Trophoblast cell (in vitro differentiated cells and primary cell): ENCODE measurements around the gene KRTAP10-9.
"Not testable (repeated sequence)": the region's sequence is repeated elsewhere in the genome, so short reads cannot be mapped to it uniquely, and the experiment has no call there.

Experiments used
- DNase-seq, 2 donors: peaks; one replicate each; pipeline ENCODE4 v3.0.0-alpha.2; 2016
- H2AFZ ChIP-seq: 2 replicates; pipeline ENCODE4 v1.6.1; 2013; ENCODE audit warnings: low read length, moderate library complexity, mild to moderate bottlenecking; ENCODE audit not compliant: insufficient read depth, poor library complexity
- H2AK5ac ChIP-seq: 2 replicates; pipeline ENCODE4 v1.6.1; 2013; ENCODE audit warnings: mild to moderate bottlenecking, low read length
- H2BK120ac ChIP-seq: 2 replicates; pipeline ENCODE4 v1.6.1; 2013; ENCODE audit warnings: low read length, mild to moderate bottlenecking, moderate library complexity; ENCODE audit not compliant: insufficient read depth, poor library complexity
- H2BK12ac ChIP-seq: 2 replicates; pipeline ENCODE4 v1.6.1; 2013; ENCODE audit warnings: mild to moderate bottlenecking, low read length, moderate library complexity
- H2BK5ac ChIP-seq: 2 replicates; pipeline ENCODE4 v1.6.1; 2013; ENCODE audit warnings: low read length, low read depth, moderate library complexity, mild to moderate bottlenecking; ENCODE audit not compliant: poor library complexity
- H3K14ac ChIP-seq: 2 replicates; pipeline ENCODE4 v1.6.1; 2013; ENCODE audit warnings: mild to moderate bottlenecking, low read length
- H3K18ac ChIP-seq: 2 replicates; pipeline ENCODE4 v1.6.1; 2013; ENCODE audit warnings: mild to moderate bottlenecking, low read length
- H3K23ac ChIP-seq: 2 replicates; pipeline ENCODE4 v1.6.1; 2013; ENCODE audit warnings: low read length
- H3K27ac ChIP-seq: 2 replicates; pipeline ENCODE4 v1.5.1; 2013; ENCODE audit warnings: low read depth, mild to moderate bottlenecking, inconsistent platforms, low read length, moderate library complexity
- H3K27me3 ChIP-seq: 2 replicates; pipeline ENCODE4 v1.6.1; 2013; ENCODE audit warnings: inconsistent platforms, mild to moderate bottlenecking, low read length, moderate library complexity; ENCODE audit not compliant: insufficient read depth
- H3K36me3 ChIP-seq, 2 experiments: 1 replicate in 1 of 2; 2 replicates in 1 of 2; pipeline ENCODE4 v1.6.1; 2013; ENCODE audit warnings: low read length in 2 of 2, mild to moderate bottlenecking in 2 of 2, moderate library complexity in 1 of 2; ENCODE audit not compliant: insufficient read depth in 2 of 2, control insufficient read depth in 1 of 2
- H3K4ac ChIP-seq: 2 replicates; pipeline ENCODE4 v1.6.1; 2013; ENCODE audit warnings: low read depth, mild to moderate bottlenecking, low read length, moderate library complexity
- H3K4me1 ChIP-seq, 2 experiments: 1 replicate in 1 of 2; 2 replicates in 1 of 2; pipeline ENCODE4 v1.6.1; 2013; ENCODE audit warnings: low read length in 2 of 2, mild to moderate bottlenecking in 2 of 2, moderate library complexity in 1 of 2; ENCODE audit not compliant: insufficient read depth in 2 of 2, control insufficient read depth in 1 of 2
- H3K4me2 ChIP-seq: 2 replicates; pipeline ENCODE4 v1.6.1; 2013; ENCODE audit warnings: inconsistent platforms, mild to moderate bottlenecking, low read length, moderate library complexity
- H3K4me3 ChIP-seq: 2 replicates; pipeline ENCODE4 v1.5.1; 2013; ENCODE audit warnings: mild to moderate bottlenecking, low read depth, low read length, inconsistent platforms
- H3K79me1 ChIP-seq: one replicate; pipeline ENCODE4 v1.6.1; 2013; ENCODE audit warnings: low read length
- H3K79me2 ChIP-seq: 2 replicates; pipeline ENCODE4 v1.6.1; 2013; ENCODE audit warnings: low read length, mild to moderate bottlenecking; ENCODE audit not compliant: control insufficient read depth, insufficient read depth, poor library complexity
- H3K9ac ChIP-seq: 2 replicates; pipeline ENCODE4 v1.6.1; 2013; ENCODE audit warnings: mild to moderate bottlenecking, low read length
- H3K9me3 ChIP-seq: 2 replicates; pipeline ENCODE4 v1.6.1; 2013; ENCODE audit warnings: low read depth, mild to moderate bottlenecking, control low read depth, inconsistent platforms, low read length; ENCODE audit not compliant: insufficient read depth
- H4K12ac ChIP-seq: 2 replicates; pipeline ENCODE4 v1.6.1; 2013; ENCODE audit warnings: low read depth, mild to moderate bottlenecking, low read length, moderate library complexity
- H4K8ac ChIP-seq: 2 replicates; pipeline ENCODE4 v1.6.1; 2013; ENCODE audit warnings: low read depth, mild to moderate bottlenecking, low read length, moderate library complexity
- H4K91ac ChIP-seq: one replicate; pipeline ENCODE4 v1.6.1; 2013; ENCODE audit warnings: low read depth, mild to moderate bottlenecking, low read length, moderate library complexity
- WGBS: extraction: QIAGEN DNeasy Blood & Tissue Kit; methylation state at CpG from one replicate; pipeline ENCODE4 v1.1.7; 2013; ENCODE audit warnings: missing lambda C conversion rate; ENCODE audit not compliant: insufficient read length, insufficient coverage; ENCODE audit errors: extremely low coverage; 5-methylcytosine and 5-hydroxymethylcytosine counted together

KRTAP10-9 gene

DNA sequence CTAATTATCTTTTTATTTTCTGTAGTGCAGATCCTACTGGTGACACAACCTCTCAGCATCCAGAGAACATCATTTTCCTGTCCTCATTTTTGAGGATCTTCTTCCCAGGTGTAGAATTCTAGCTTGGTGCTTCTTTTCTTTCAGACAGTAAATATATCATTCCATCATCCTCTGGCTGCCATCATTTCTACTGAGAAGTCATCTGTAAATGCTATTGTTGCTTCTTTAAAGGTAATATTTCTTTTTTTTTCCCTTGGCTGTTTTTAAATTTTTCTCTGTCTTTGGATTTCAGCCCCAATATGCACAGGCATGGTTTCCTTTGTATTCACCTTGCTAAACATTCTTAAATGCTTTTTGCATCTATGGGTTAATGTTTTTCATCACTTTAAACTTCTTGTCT, 3.3 kb upstream of the KRTAP10-9 start:
- H3K14ac ChIP-seq: no peak overlapping the region
- no peak overlapping the region for H3K27ac ChIP-seq
- no peak overlapping the region for H4K91ac ChIP-seq

DNA sequence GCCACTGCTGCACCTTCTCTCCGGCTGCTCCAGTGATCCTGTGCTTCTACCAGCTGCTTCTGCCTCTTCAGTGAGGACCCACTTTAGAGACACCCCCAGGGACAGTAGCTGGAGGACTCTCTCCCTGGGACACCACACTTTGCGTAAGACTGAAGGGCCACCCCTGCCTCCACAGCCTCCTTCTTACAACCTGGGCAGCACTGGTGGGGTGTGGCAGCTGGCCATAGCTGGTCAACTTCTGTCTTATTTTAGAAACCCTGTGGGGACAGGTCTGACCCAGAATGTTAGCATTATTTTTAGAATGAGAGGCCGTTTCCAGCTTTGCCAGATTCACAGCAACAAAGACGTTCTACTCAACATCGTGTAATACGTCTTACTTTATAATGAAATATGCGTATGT, 1.1 kb upstream of the KRTAP10-9 start:
- no peak overlapping the region for H3K27ac ChIP-seq
- H4K12ac ChIP-seq: no peak overlapping the region
- H3K36me3 ChIP-seq: no peaks in the 10 kb centered on the region
- no peak overlapping the region for H3K4ac ChIP-seq
- no peak overlapping the region for H3K9ac ChIP-seq
- WGBS: no CpG with 5 or more reads among the region's 7 CpGs
- H3K27me3 ChIP-seq: no peaks in the 10 kb centered on the region
- no peak overlapping the region for H2BK12ac ChIP-seq
- peaks cover 12% of the 10 kb centered on the region for H3K9me3 ChIP-seq
- no peak overlapping the region for H3K4me3 ChIP-seq
- no peak overlapping the region for H4K8ac ChIP-seq
- H3K4me1 ChIP-seq: no peaks in the 10 kb centered on the region
- H2BK5ac ChIP-seq: no peak overlapping the region
- no peak overlapping the region for H2AFZ ChIP-seq
- no peak overlapping the region for H2BK120ac ChIP-seq
- H3K23ac ChIP-seq: no peak overlapping the region
- H3K79me1 ChIP-seq: no peaks in the 10 kb centered on the region
- no peak for DNase-seq
- no peak overlapping the region for H3K14ac ChIP-seq
- no peak overlapping the region for H4K91ac ChIP-seq
- H3K4me2 ChIP-seq: no peak overlapping the region
- H2AK5ac ChIP-seq: no peak overlapping the region
- no peaks in the 10 kb centered on the region for H3K79me2 ChIP-seq
- no peak overlapping the region for H3K18ac ChIP-seq

More for the DNA sequence above, 3.3 kb upstream of the KRTAP10-9 start:
- Histone ChIP-seq H3K27me3 (no peaks in the 10 kb centered on the region), H3K9me3 (peaks cover 14% of the 10 kb centered on the region), H2AFZ (no peak overlapping the region), H4K12ac (no peak overlapping the region), H3K79me2 (no peaks in the 10 kb centered on the region), H3K4me3 (no peak overlapping the region), H2BK120ac (no peak overlapping the region), H3K18ac (no peak overlapping the region), H2BK12ac (no peak overlapping the region), H3K4me2 (no peak overlapping the region), H2BK5ac (no peak overlapping the region), H4K8ac (no peak overlapping the region), H3K23ac (no peak overlapping the region), H3K36me3 (no peaks in the 10 kb centered on the region), H3K9ac (no peak overlapping the region), H2AK5ac (no peak overlapping the region), H3K4me1 (no peaks in the 10 kb centered on the region), H3K4ac (no peak overlapping the region), H3K79me1 (no peaks in the 10 kb centered on the region)
- no peak for DNase-seq

- Histone ChIP-seq H3K4me2 (no peak overlapping the region), H2AK5ac (no peak overlapping the region), H2BK120ac (no peak overlapping the region), H3K18ac (no peak overlapping the region), H3K14ac (no peak overlapping the region), H3K9ac (peak overlapping the region; percentile 34), H4K8ac (no peak overlapping the region), H3K9me3 (peaks cover 12% of the 10 kb centered on the region), H3K79me2 (no peaks in the 10 kb centered on the region), H2BK5ac (no peak overlapping the region), H3K4me3 (no peak overlapping the region), H3K36me3 (no peaks in the 10 kb centered on the region), H3K23ac (no peak overlapping the region), H3K79me1 (no peaks in the 10 kb centered on the region), H4K91ac (no peak overlapping the region), H3K4me1 (no peaks in the 10 kb centered on the region), H2AFZ (no peak overlapping the region), H3K4ac (no peak overlapping the region), H4K12ac (no peak overlapping the region), H3K27ac (no peak overlapping the region), H2BK12ac (no peak overlapping the region), H3K27me3 (no peaks in the 10 kb centered on the region)
- WGBS: no CpG with 5 or more reads among the region's 10 CpGs
- no peak for DNase-seq
These were observed 631 bp upstream of the KRTAP10-9 start for GRCh38 chr21:44626262-44626661.

- not testable (repeated sequence) for H3K4ac ChIP-seq, H4K8ac ChIP-seq, H2BK5ac ChIP-seq, H3K4me3 ChIP-seq, H3K4me1 ChIP-seq, H2BK12ac ChIP-seq, H2AFZ ChIP-seq, H2AK5ac ChIP-seq, H4K91ac ChIP-seq, H3K9ac ChIP-seq, H4K12ac ChIP-seq, H2BK120ac ChIP-seq, H3K27me3 ChIP-seq, H3K14ac ChIP-seq, H3K79me2 ChIP-seq, H3K18ac ChIP-seq, H3K79me1 ChIP-seq, H3K4me2 ChIP-seq, H3K27ac ChIP-seq, H3K36me3 ChIP-seq, H3K23ac ChIP-seq, DNase-seq
- H3K9me3 ChIP-seq: peaks cover 12% of the 10 kb centered on the region
- no CpG with 5 or more reads among the region's 20 CpGs for WGBS
These were observed 409 bp downstream of the KRTAP10-9 start for GRCh38 chr21:44627181-44627822.
